Astrocyte of the hippocampus (primary cell): ENCODE data around the gene ZNF526.

ENCODE experiments used
- DNase-seq: peaks from one replicate; pipeline ENCODE4 v3.0.0; 2011; ENCODE audit warnings: low read depth, low spot score

Gene ZNF526

GRCh38 chr19:42220751-42221097, 612 bp downstream of the ZNF526 start:
- no peak for DNase-seq

- DNase-seq = no peak
Measured at GRCh38 chr19:42224940-42225717, 5.0 kb downstream of the ZNF526 start.

- no peak for DNase-seq
Measured at GRCh38 chr19:42225718-42226292, 5.7 kb downstream of the ZNF526 start.

GRCh38 chr19:42226886-42227285, 6.8 kb downstream of the ZNF526 start:
- no peak for DNase-seq

- no peak for DNase-seq
Measured at GRCh38 chr19:42228641-42229040, 8.5 kb downstream of the ZNF526 start.

GRCh38 chr19:42229301-42229854, 9.3 kb downstream of the ZNF526 start:
- DNase-seq = no peak

GRCh38 chr19:42229855-42230351, 9.8 kb downstream of the ZNF526 start:
- no peak for DNase-seq

GRCh38 chr19:42230571-42230970, 10.5 kb downstream of the ZNF526 start:
- DNase-seq = no peak

GRCh38 chr19:42232435-42232834, 12.3 kb downstream of the ZNF526 start:
- no peak for DNase-seq

- no peak for DNase-seq
Measured at GRCh38 chr19:42233106-42233505, 13.0 kb downstream of the ZNF526 start.

GRCh38 chr19:42233678-42234292, 13.7 kb downstream of the ZNF526 start:
- no peak for DNase-seq

- no peak for DNase-seq
Measured at GRCh38 chr19:42234364-42234763, 14.3 kb downstream of the ZNF526 start.

GRCh38 chr19:42235181-42235580, 15.1 kb downstream of the ZNF526 start:
- DNase-seq = no peak

GRCh38 chr19:42239544-42240220, 19.6 kb downstream of the ZNF526 start:
- DNase-seq = no peak

GRCh38 chr19:42241279-42241678, 21.2 kb downstream of the ZNF526 start:
- no peak for DNase-seq

GRCh38 chr19:42242069-42242511, 22.0 kb downstream of the ZNF526 start:
- DNase-seq = no peak

- peak; percentile 100 for DNase-seq
Measured at GRCh38 chr19:42242512-42243409, 22.6 kb downstream of the ZNF526 start, which contains the start of gene GSK3A. Gene GSK3A (minus strand): TSS chr19:42242602. CDS start chr19:42242465, 137 bp downstream.

GRCh38 chr19:42244347-42245220, 24.5 kb downstream of the ZNF526 start:
- peak; percentile 97 for DNase-seq

- no peak for DNase-seq
Measured at GRCh38 chr19:42245231-42245630, 25.1 kb downstream of the ZNF526 start.
